ENCODE measurements around the gene TXNRD2.
"Not testable (repeated sequence)": the region's sequence is repeated elsewhere in the genome, so short reads cannot be mapped to it uniquely, and the experiment has no call there.

The TXNRD2 gene

GRCh38 chr22:19885841-19886592 is 55.6 kb downstream of the TXNRD2 start:
- DNase-seq = no peak

DNA sequence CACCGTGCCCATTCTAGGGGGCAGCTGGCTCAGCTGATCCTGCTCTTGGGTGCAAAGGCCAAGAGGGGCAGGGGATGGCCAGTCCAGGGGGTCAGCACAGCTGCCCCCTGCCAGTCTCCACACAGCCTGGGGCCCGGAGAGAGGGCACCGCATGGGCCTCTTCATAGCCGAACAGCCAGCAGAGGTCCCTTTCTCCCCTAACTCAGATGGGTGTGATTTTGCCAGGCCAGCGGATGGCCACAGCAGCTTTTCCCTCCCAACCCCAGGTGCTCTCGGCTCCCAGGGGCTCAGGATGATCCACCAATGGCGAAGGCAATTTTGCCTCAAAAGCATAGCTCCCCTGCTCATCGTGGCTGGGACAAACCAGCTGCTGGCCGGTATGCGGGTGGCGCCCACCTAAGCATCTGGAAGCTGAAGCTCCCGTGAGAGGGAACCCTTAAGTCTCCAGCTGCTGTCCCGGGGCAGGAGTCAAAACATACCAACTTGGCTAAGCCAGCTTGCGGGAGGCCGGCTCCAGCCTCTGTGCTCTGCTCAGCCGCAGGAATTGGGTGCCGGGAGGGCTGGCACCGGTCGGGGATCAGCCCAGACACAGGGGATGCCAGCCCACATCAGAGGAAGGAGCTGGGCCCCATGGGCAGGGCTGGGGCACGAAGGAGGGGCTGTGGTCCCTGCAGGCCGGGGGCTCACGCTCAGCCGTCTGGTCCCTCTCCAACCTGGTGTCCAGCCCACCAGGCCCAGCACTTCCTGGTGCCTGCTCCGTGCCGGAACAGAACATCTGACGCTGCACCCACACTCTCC is 56.5 kb downstream of the TXNRD2 start:
- no peak for DNase-seq

GRCh38 chr22:19884161-19884953 is 57.3 kb downstream of the TXNRD2 start:
- no peak for DNase-seq

- not testable (repeated sequence) for DNase-seq
These were observed 58.2 kb downstream of the TXNRD2 start for GRCh38 chr22:19883446-19883845.

- no peak for DNase-seq
These were observed 58.9 kb downstream of the TXNRD2 start for GRCh38 chr22:19882446-19883381.

DNA sequence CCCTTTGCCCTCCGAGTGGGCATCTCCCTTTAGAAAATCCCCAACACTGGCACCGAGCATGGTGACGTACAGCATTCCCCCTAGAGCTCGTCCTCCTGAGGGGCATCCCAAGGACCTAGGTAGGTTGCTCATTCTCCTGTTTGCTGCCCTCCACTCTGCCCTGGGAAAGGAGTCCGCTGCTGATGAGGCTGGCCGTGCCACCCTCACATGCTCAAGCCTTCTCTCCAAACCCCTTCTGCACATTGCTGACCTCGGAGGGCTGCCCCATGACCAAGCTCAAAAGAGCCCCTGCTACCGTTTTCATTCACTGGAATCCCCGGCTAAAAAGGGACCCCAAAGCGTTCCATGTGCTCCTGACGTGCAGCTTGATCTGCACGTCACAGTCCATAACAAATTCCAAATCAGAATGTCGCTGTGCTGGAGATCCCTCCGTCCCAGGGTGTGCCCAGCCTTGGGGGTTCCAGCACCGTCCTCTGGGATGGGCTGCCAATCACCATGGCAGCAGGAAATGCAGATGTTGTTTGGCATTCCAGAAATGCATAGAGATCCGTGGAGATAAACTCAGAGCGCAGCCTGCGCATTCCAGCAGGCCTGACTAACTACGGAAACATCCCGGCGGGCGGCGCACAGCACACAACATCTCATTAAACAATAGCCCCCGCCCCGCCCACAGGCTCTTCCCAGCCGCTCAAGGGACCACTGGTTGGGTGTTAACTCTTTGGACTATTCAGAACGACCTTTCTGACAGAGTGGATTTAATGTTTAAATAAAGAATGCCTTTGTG is 60.6 kb downstream of the TXNRD2 start:
- DNase-seq = no peak

DNA sequence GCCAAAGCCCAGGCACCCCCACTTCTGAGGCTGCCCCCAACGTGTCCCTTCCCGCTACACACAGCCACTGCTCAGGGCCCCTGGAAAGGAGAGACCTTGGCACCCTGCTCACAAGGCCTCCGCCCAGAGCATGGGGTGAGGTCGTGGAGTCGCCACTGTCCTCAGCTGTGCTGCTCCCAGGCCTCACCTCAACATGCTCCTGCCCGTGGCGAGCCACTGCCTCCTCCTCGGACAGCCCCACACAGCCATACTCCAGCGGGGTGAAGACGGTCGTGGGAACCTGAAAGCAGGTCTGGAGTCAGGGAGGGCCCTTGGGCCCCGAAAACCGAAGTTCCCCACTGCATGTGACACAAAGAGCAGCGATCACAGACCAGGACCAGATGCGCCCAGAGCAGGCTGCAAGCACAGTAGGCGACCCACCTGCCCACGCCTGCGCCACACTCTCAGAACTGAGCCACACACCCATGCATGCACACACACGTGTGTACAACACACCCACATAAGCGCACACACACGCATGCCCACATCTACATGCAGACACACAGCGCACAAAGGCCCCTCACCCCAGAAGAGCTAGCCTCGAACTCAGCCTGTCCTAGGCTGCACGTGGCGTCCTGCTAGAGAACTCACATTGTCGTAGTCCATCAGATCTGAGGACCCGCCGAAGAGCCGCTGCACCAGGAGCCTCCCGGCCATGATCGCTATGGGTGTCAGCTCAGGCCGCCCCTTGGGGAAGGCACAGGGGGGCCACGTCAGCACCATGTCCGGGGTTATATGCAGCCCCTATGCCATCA is 61.4 kb downstream of the TXNRD2 start:
- DNase-seq = no peak

DNA sequence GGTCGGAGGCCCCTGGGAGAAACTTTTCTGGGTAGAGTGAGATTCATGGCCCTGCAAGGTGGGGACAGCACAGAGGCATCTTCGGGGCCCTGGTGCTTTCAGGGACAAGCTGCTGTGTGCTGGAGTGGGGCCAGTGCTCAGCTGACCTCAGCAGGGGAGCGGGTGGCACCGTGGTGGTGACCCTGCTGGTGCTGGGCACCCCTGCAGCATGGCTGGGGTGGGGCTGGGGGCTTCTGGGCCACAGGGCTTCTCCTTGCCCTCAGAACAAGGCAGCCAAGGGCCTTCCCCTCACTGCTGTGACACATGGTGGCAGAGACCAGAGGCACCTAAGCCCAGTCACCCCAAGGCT is 62.0 kb downstream of the TXNRD2 start:
- DNase-seq = no peak

DNA sequence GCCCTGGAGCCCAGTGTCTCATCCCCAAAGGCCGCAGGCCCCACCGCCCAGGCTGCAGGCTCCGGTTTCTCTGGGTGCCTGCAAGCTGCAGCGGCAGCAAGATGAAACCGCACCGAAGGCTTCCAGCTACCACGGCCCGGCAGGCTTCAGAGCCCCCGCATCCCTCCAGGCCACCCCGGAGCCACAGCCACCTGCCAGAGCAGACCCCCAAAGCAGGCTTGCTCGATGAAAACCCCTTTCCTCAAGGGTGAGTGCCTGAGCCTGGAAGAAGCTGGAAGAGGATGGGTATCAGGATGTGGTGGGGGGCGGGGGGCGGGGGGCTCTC is 62.4 kb downstream of the TXNRD2 start:
- no peak for DNase-seq

GRCh38 chr22:19878461-19879245 is 63.0 kb downstream of the TXNRD2 start:
- DNase-seq = no peak

DNA sequence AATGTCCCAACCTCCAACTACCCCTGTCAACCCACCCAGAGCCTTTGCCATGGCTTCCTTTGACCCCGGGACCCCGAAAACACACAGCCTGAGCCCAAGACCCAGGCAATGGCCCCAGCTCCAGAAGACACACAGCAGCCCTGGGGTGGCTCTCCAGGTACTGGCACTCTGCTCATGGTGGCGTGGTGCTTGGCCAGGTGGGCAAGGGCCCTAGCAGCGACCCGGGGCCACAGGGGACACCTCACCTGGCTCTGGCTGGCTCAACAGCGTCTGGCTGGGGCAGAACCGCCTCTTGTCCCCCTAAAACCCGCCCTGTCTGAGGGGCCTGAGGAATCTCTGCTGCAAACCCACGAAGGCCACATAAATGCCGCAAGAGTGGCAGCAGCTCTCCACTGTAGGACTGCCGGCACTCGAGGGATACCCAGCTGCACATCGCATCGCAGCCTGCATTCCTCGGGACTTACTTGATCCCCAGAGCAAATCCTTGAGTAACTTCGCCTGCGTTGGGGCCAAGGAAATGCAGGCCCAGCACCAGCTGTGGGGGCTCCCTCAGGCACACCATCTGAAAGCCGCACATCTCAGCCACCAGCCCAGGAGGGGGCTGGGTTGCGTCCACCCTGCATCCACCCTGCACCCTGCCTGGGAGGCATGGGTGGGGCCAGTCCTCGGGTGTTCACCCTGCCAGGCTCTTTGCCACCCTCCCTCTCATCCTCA is 63.8 kb downstream of the TXNRD2 start:
- DNase-seq = no peak

GRCh38 chr22:19876941-19877625 is 64.5 kb downstream of the TXNRD2 start:
- DNase-seq = no peak

DNA sequence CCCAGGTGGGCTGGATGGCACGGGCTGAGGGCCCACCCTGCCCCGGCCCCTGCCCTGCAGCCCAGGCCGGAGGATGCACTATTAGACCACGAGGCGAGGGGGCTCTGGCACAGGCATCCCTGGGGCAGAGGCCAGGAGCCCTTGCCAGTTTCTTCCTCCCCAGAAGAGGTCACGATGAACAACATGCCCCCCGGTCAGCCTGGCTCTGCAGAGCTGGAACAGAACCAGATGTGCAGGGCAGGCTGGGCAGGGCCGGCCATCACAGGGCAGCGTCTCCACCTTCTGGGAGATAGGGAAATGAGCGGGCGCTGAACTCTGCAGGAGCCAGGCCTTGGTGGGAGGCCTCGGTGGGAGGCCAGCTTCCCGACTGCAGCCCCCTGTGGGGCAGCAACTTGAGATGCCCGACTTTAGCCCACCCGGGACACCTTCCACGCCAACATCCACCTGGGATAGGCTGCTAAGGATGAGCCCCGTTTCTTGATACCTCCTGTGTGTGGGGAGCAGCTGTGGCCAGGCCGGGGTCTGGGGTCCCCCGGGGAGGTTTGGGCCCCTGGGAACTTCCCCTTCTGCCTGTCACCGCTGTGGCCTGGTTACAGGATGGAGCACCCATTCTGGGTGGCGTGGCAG is 65.2 kb downstream of the TXNRD2 start:
- DNase-seq = no peak

- DNase-seq = no peak
These were observed 65.9 kb downstream of the TXNRD2 start for GRCh38 chr22:19875531-19876313.

DNA sequence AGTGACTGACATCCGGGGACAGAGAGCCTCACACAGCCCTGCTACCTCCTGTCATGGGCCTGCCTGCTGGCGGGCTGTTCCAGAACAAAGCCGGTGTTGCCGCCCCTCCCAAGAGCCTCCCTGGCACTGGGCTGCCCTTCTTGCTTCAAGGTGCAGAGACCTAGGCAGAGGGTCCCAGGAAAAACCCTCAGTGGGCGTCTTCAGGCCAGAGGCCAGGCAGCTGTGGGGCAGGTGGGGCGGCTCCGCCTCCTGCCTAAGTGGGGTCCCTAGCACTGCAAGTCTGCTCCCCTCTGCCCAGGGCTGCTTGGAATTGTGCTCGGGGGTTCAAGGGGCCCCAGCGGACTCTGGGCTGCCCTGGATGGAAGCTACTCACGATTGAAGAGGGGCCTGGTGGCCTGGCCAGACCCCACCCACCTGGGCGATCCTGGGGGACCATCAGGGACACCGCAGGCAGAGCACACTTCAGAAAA is 66.5 kb downstream of the TXNRD2 start:
- DNase-seq = no peak

GRCh38 chr22:19874307-19875060 is 67.1 kb downstream of the TXNRD2 start:
- peak; percentile 65 for DNase-seq

GRCh38 chr22:19873960-19874306 is 67.7 kb downstream of the TXNRD2 start:
- DNase-seq = no peak
